ENCODE data around the gene ARPC1B.
"Not testable (repeated sequence)": the region's sequence is repeated elsewhere in the genome, so short reads cannot be mapped to it uniquely, and the experiment has no call there.

Gene ARPC1B

GRCh38 chr7:99384523-99384922, 10.0 kb downstream of the ARPC1B start:
- no peak for DNase-seq (ENCODE audit: low read depth)
- no peak for TF ChIP-seq CTCF (IDR thresholded peaks at IDR 0.05; ENCODE audit: insufficient read depth, low read depth, low read length, missing control alignments)
- H3K4me3 ChIP-seq (ENCODE audit: low read depth, low read length): no peak overlapping the region

- DNase-seq (ENCODE audit: low read depth): no peak
- no peak overlapping the region for H3K4me3 ChIP-seq (ENCODE audit: low read depth, low read length)
- no peak for TF ChIP-seq CTCF (IDR thresholded peaks at IDR 0.05; ENCODE audit: insufficient read depth, low read depth, low read length, missing control alignments)
Measured at GRCh38 chr7:99385564-99385963, 11.0 kb downstream of the ARPC1B start.

GRCh38 chr7:99386584-99387238, 12.2 kb downstream of the ARPC1B start:
- peak; percentile 30 for TF ChIP-seq CTCF (IDR thresholded peaks at IDR 0.05; ENCODE audit: insufficient read depth, low read depth, low read length, missing control alignments)
- DNase-seq (ENCODE audit: low read depth): peak; percentile 59
- no peak overlapping the region for H3K4me3 ChIP-seq (ENCODE audit: low read depth, low read length)

- not testable (repeated sequence) for H3K4me3 ChIP-seq (ENCODE audit: low read depth, low read length); DNase-seq (ENCODE audit: low read depth)
Measured at GRCh38 chr7:99387239-99387635, 12.7 kb downstream of the ARPC1B start.

GRCh38 chr7:99387912-99388311, 13.4 kb downstream of the ARPC1B start:
- H3K4me3 ChIP-seq (ENCODE audit: low read depth, low read length): no peak overlapping the region

GRCh38 chr7:99389772-99390171, 15.2 kb downstream of the ARPC1B start:
- TF ChIP-seq CTCF (IDR thresholded peaks at IDR 0.05; ENCODE audit: insufficient read depth, low read depth, low read length, missing control alignments): no peak
- H3K4me3 ChIP-seq (ENCODE audit: low read depth, low read length): no peak overlapping the region
- no peak for DNase-seq (ENCODE audit: low read depth)

More at GRCh38 chr7:99387912-99388311, 13.4 kb downstream of the ARPC1B start:
- no peak for TF ChIP-seq CTCF (IDR thresholded peaks at IDR 0.05; ENCODE audit: insufficient read depth, low read depth, low read length, missing control alignments)
- DNase-seq (ENCODE audit: low read depth): no peak

GRCh38 chr7:99390941-99391602, 16.5 kb downstream of the ARPC1B start:
- TF ChIP-seq CTCF (IDR thresholded peaks at IDR 0.05; ENCODE audit: insufficient read depth, low read depth, low read length, missing control alignments): no peak
- H3K4me3 ChIP-seq (ENCODE audit: low read depth, low read length): no peak overlapping the region
- DNase-seq (ENCODE audit: low read depth): no peak

Measured in GM12865 (cell line).